HG03025 (cell line): ENCODE results near the gene USH2A.

ENCODE experiments used
- ATAC-seq: cut with Tn5 transposase; IDR thresholded peaks from one replicate; pipeline ENCODE4 v1.9.1; 2021; ENCODE audit warnings: mild to moderate bottlenecking, moderate library complexity; ENCODE audit not compliant: unreplicated experiment, low FRiP score

Gene USH2A

GRCh38 chr1:215824245-215824644, 599.0 kb downstream of the USH2A start:
- ATAC-seq = no peak

GRCh38 chr1:215819114-215819513, 604.1 kb downstream of the USH2A start:
- no peak for ATAC-seq

- no peak for ATAC-seq
These were observed 615.3 kb downstream of the USH2A start for GRCh38 chr1:215807911-215808436.

GRCh38 chr1:215807218-215807617, 616.0 kb downstream of the USH2A start:
- no peak for ATAC-seq

GRCh38 chr1:215797859-215798258, 625.4 kb downstream of the USH2A start:
- no peak for ATAC-seq

GRCh38 chr1:215794156-215794555, 629.1 kb downstream of the USH2A start:
- no peak for ATAC-seq

GRCh38 chr1:215793180-215793579, 630.1 kb downstream of the USH2A start:
- ATAC-seq = no peak

- no peak for ATAC-seq
These were observed 630.8 kb downstream of the USH2A start for GRCh38 chr1:215792446-215792845.

GRCh38 chr1:215789981-215790380, 633.3 kb downstream of the USH2A start:
- ATAC-seq = no peak

- ATAC-seq = no peak
These were observed 636.3 kb downstream of the USH2A start for GRCh38 chr1:215786997-215787396.

- no peak for ATAC-seq
These were observed 642.6 kb downstream of the USH2A start for GRCh38 chr1:215780641-215781040.

GRCh38 chr1:215780139-215780538, 643.1 kb downstream of the USH2A start:
- no peak for ATAC-seq

- ATAC-seq = no peak
These were observed 643.5 kb downstream of the USH2A start for GRCh38 chr1:215779729-215780128.

GRCh38 chr1:215777370-215777925, 645.8 kb downstream of the USH2A start:
- no peak for ATAC-seq

GRCh38 chr1:215776336-215776735, 646.9 kb downstream of the USH2A start:
- no peak for ATAC-seq

GRCh38 chr1:215772151-215772550, 651.1 kb downstream of the USH2A start:
- ATAC-seq = no peak

- ATAC-seq = no peak
These were observed 654.9 kb downstream of the USH2A start for GRCh38 chr1:215768303-215768702.

- ATAC-seq = no peak
These were observed 655.5 kb downstream of the USH2A start for GRCh38 chr1:215767761-215768160.

- no peak for ATAC-seq
These were observed 656.7 kb downstream of the USH2A start for GRCh38 chr1:215766521-215766920.

- ATAC-seq = no peak
These were observed 657.4 kb downstream of the USH2A start for GRCh38 chr1:215765833-215766232.

GRCh38 chr1:215761446-215761845, 661.8 kb downstream of the USH2A start:
- no peak for ATAC-seq

- ATAC-seq = no peak
These were observed 669.1 kb downstream of the USH2A start for GRCh38 chr1:215754112-215754511.

GRCh38 chr1:215749414-215749813, 673.8 kb downstream of the USH2A start:
- no peak for ATAC-seq
